Stimulated activated effector memory CD8-positive, alpha-beta T cell treated with anti-CD3 and anti-CD28 coated beads, Interleukin-12 subunit alpha, Interleukin-12 subunit beta, amount 100 ng/mL, for 72 hours (primary cell): ENCODE results near the gene BAD.

Experiments used
- ATAC-seq: fragments of 150-1000 bp; cut with Tn5 transposase; 2 replicates; pipeline ENCODE4 v1.10.0; 2021
- DNase-seq, 2 donors: peaks; one replicate each; pipeline ENCODE4 v3.0.0; 2021 to 2022; ENCODE audit warnings: low spot score in 2 of 2
- H3K27ac Mint-ChIP-seq: one replicate; pipeline ENCODE4 v1.8.0; 2022; ENCODE audit warnings: mild to moderate bottlenecking, mixed read lengths
- H3K36me3 Mint-ChIP-seq: one replicate; pipeline ENCODE4 v1.8.0; 2022; ENCODE audit warnings: mild to moderate bottlenecking, mixed read lengths
- H3K4me1 Mint-ChIP-seq: one replicate; pipeline ENCODE4 v1.8.0; 2022; ENCODE audit warnings: mixed read lengths
- H3K4me3 Mint-ChIP-seq: one replicate; pipeline ENCODE4 v1.8.0; 2022; ENCODE audit warnings: mild to moderate bottlenecking, mixed read lengths
- H3K9me3 Mint-ChIP-seq: one replicate; pipeline ENCODE4 v1.8.0; 2022; ENCODE audit warnings: mixed read lengths

Gene BAD

GRCh38 chr11:64230985-64231365 lies 53.5 kb downstream of the BAD start:
- peaks cover 52% of the 10 kb centered on the region for H3K4me1 Mint-ChIP-seq

GRCh38 chr11:64230171-64230984 lies 54.1 kb downstream of the BAD start, which contains the start of gene DNAJC4:
Gene DNAJC4, plus strand, starts transcription at chr11:64230548. Its CDS starts 307 bp downstream, at chr11:64230855.
- peaks cover 22% of the 10 kb centered on the region for H3K36me3 Mint-ChIP-seq
- H3K4me3 Mint-ChIP-seq: peak within 1 kb of the TSS; percentile 77
- no peaks in the 10 kb centered on the region for H3K9me3 Mint-ChIP-seq
- peaks cover 49% of the 10 kb centered on the region for H3K4me1 Mint-ChIP-seq
- peak within 1 kb of the TSS; percentile 86 for H3K27ac Mint-ChIP-seq
- ATAC-seq (peak; percentile 60), DNase-seq (peak; percentile 77 to 97)

More at GRCh38 chr11:64230985-64231365, 53.5 kb downstream of the BAD start:
- Mint-ChIP-seq H3K9me3 (no peaks in the 10 kb centered on the region), H3K27ac (peak overlapping the region; percentile 86), H3K36me3 (peaks cover 24% of the 10 kb centered on the region), H3K4me3 (peak overlapping the region; percentile 77)
- DNase-seq (no peak), ATAC-seq (no peak)

GRCh38 chr11:64229744-64230170 lies 54.7 kb downstream of the BAD start:
- H3K4me3 Mint-ChIP-seq: peak overlapping the region; percentile 77
- DNase-seq (no peak), ATAC-seq (no peak)
- no peaks in the 10 kb centered on the region for H3K9me3 Mint-ChIP-seq
- H3K4me1 Mint-ChIP-seq: peaks cover 49% of the 10 kb centered on the region
- H3K36me3 Mint-ChIP-seq: peaks cover 24% of the 10 kb centered on the region
- H3K27ac Mint-ChIP-seq: peak overlapping the region; percentile 86

- ATAC-seq (no peak), DNase-seq (peak in 1 of 2 donors; percentile 53)
- peak overlapping the region; percentile 77 for H3K4me3 Mint-ChIP-seq
- no peaks in the 10 kb centered on the region for H3K9me3 Mint-ChIP-seq
- H3K36me3 Mint-ChIP-seq: peaks cover 29% of the 10 kb centered on the region
- H3K27ac Mint-ChIP-seq: peak overlapping the region; percentile 86
- H3K4me1 Mint-ChIP-seq: peaks cover 55% of the 10 kb centered on the region
Measured at GRCh38 chr11:64229090-64229743, 55.2 kb downstream of the BAD start.

GRCh38 chr11:64227405-64227956 lies 57.0 kb downstream of the BAD start:
- Mint-ChIP-seq H3K27ac (peak overlapping the region; percentile 86), H3K4me3 (peak overlapping the region; percentile 87), H3K9me3 (no peaks in the 10 kb centered on the region), H3K36me3 (peaks cover 47% of the 10 kb centered on the region), H3K4me1 (peaks cover 53% of the 10 kb centered on the region)
- no peak for DNase-seq
- no peak for ATAC-seq

GRCh38 chr11:64226507-64227051 lies 57.9 kb downstream of the BAD start:
- H3K4me3 Mint-ChIP-seq: peak overlapping the region; percentile 87
- no peaks in the 10 kb centered on the region for H3K9me3 Mint-ChIP-seq
- H3K27ac Mint-ChIP-seq: peak overlapping the region; percentile 86
- DNase-seq (peak; percentile 52 to 78), ATAC-seq (peak; percentile 62)
- peaks cover 44% of the 10 kb centered on the region for H3K4me1 Mint-ChIP-seq
- peaks cover 56% of the 10 kb centered on the region for H3K36me3 Mint-ChIP-seq

GRCh38 chr11:64225608-64226506 lies 58.6 kb downstream of the BAD start, which contains the start of the genes NUDT22 and TRPT1:
Gene NUDT22, plus strand, starts transcription at chr11:64226274. Its CDS starts 379 bp downstream, at chr11:64226653.
Gene TRPT1, minus strand, starts transcription at chr11:64226186. Its CDS starts 326 bp downstream, at chr11:64225860.
- H3K4me1 Mint-ChIP-seq: peaks cover 43% of the 10 kb centered on the region
- peak within 1 kb of the TSS; percentile 87 for H3K4me3 Mint-ChIP-seq
- ATAC-seq (peak; percentile 76), DNase-seq (peak; percentile 92 to 96)
- H3K27ac Mint-ChIP-seq: peak within 1 kb of the TSS; percentile 86
- no peaks in the 10 kb centered on the region for H3K9me3 Mint-ChIP-seq
- H3K36me3 Mint-ChIP-seq: peaks cover 63% of the 10 kb centered on the region

GRCh38 chr11:64224891-64225607 lies 59.4 kb downstream of the BAD start:
- peak overlapping the region; percentile 87 for H3K4me3 Mint-ChIP-seq
- H3K36me3 Mint-ChIP-seq: peaks cover 64% of the 10 kb centered on the region
- DNase-seq (no peak), ATAC-seq (no peak)
- H3K27ac Mint-ChIP-seq: peak overlapping the region; percentile 86
- no peaks in the 10 kb centered on the region for H3K9me3 Mint-ChIP-seq
- H3K4me1 Mint-ChIP-seq: peaks cover 42% of the 10 kb centered on the region

GRCh38 chr11:64224151-64224890 lies 60.1 kb downstream of the BAD start:
- no peaks in the 10 kb centered on the region for H3K9me3 Mint-ChIP-seq
- peak overlapping the region; percentile 86 for H3K27ac Mint-ChIP-seq
- DNase-seq (no peak), ATAC-seq (no peak)
- H3K4me1 Mint-ChIP-seq: peaks cover 35% of the 10 kb centered on the region
- peak overlapping the region; percentile 87 for H3K4me3 Mint-ChIP-seq
- H3K36me3 Mint-ChIP-seq: peaks cover 61% of the 10 kb centered on the region

- peaks cover 49% of the 10 kb centered on the region for H3K36me3 Mint-ChIP-seq
- no peak for DNase-seq
- H3K27ac Mint-ChIP-seq: peak overlapping the region; percentile 86
- H3K4me1 Mint-ChIP-seq: peaks cover 38% of the 10 kb centered on the region
- no peak for ATAC-seq
- no peaks in the 10 kb centered on the region for H3K9me3 Mint-ChIP-seq
- no peak overlapping the region for H3K4me3 Mint-ChIP-seq
Measured at GRCh38 chr11:64223001-64223651, 61.3 kb downstream of the BAD start.

GRCh38 chr11:64222651-64223000 lies 61.8 kb downstream of the BAD start:
- Mint-ChIP-seq H3K36me3 (peaks cover 49% of the 10 kb centered on the region), H3K27ac (no peak overlapping the region), H3K9me3 (no peaks in the 10 kb centered on the region), H3K4me3 (no peak overlapping the region), H3K4me1 (peaks cover 34% of the 10 kb centered on the region)
- DNase-seq: no peak
- ATAC-seq: no peak

GRCh38 chr11:64220798-64221197 lies 63.7 kb downstream of the BAD start:
- DNase-seq: no peak
- peak overlapping the region; percentile 45 for H3K27ac Mint-ChIP-seq
- H3K9me3 Mint-ChIP-seq: no peaks in the 10 kb centered on the region
- no peak for ATAC-seq
- no peak overlapping the region for H3K4me3 Mint-ChIP-seq
- H3K4me1 Mint-ChIP-seq: peaks cover 24% of the 10 kb centered on the region
- peaks cover 49% of the 10 kb centered on the region for H3K36me3 Mint-ChIP-seq

GRCh38 chr11:64220271-64220670 lies 64.2 kb downstream of the BAD start:
- no peak overlapping the region for H3K27ac Mint-ChIP-seq
- ATAC-seq (no peak), DNase-seq (no peak)
- peaks cover 23% of the 10 kb centered on the region for H3K4me1 Mint-ChIP-seq
- H3K36me3 Mint-ChIP-seq: peaks cover 45% of the 10 kb centered on the region
- H3K9me3 Mint-ChIP-seq: no peaks in the 10 kb centered on the region
- no peak overlapping the region for H3K4me3 Mint-ChIP-seq
